IMR-90 (cell line): ENCODE data around the gene ZNF318. TPM values are rescaled to one million over a fixed set of nuclear protein-coding genes. Genes with fewer than 3 reads are reported as not detected.

ENCODE experiments used
- ATAC-seq: fragments of 200-7000 bp; cut with Tn5 transposase; 2 replicates; pipeline ENCODE4 v1.9.1; 2020; ENCODE audit warnings: low read depth, mild to moderate bottlenecking, moderate library complexity
- BruUV-seq: library from RNA; stranded (reverse); fragments of 400-500 nt; replicated peaks from 2 replicates; lab custom pipeline; 2021; lab: Mats Ljungman, UMichigan
- CTCF ChIA-PET: fragments of 300-600 bp; formaldehyde crosslinking; extraction: SDS; loops from one replicate; lab custom pipeline; 2021; ENCODE audit warnings: antibody characterized with exemption; lab: Yijun Ruan, JAX
- POLR2A ChIA-PET: fragments of 300-600 bp; sonication (Branson Sonifier 250); formaldehyde crosslinking; loops from one replicate; lab custom pipeline; 2022; ENCODE audit warnings: antibody characterized with exemption; ENCODE audit not compliant: unreplicated experiment; lab: Charles Lee
- DNase-seq: peaks from one replicate; pipeline ENCODE4 v3.0.0; 2013
- H2AFZ ChIP-seq: replicated peaks from 2 replicates; pipeline ENCODE3; 2013; ENCODE audit warnings: low read length, mild to moderate bottlenecking; ENCODE audit not compliant: poor library complexity
- H2AK5ac ChIP-seq: 2 replicates; pipeline ENCODE4 v1.6.1; 2013; ENCODE audit warnings: low read depth, low read length, inconsistent platforms
- H2AK9ac ChIP-seq: replicated peaks from 2 replicates; pipeline ENCODE3; 2013; ENCODE audit warnings: mild to moderate bottlenecking, low read depth, low read length, moderate library complexity; ENCODE audit not compliant: poor library complexity
- H2BK120ac ChIP-seq: 2 replicates; pipeline ENCODE4 v1.6.1; 2013; ENCODE audit warnings: low read depth, low read length, inconsistent platforms
- H2BK15ac ChIP-seq: 3 replicates; pipeline ENCODE4 v1.6.1; 2013; ENCODE audit warnings: low read depth, low read length, inconsistent platforms
- H2BK20ac ChIP-seq: 2 replicates; pipeline ENCODE4 v1.6.1; 2013; ENCODE audit warnings: low read depth, mild to moderate bottlenecking, inconsistent platforms, low read length, moderate library complexity
- H2BK5ac ChIP-seq: 2 replicates; pipeline ENCODE4 v1.6.1; 2013; ENCODE audit warnings: mild to moderate bottlenecking, low read depth, low read length, inconsistent platforms; ENCODE audit not compliant: poor library complexity, severe bottlenecking
- H3K14ac ChIP-seq: replicated peaks from 2 replicates; pipeline ENCODE4 v1.6.1; 2013; ENCODE audit warnings: low read depth, low read length, inconsistent platforms
- H3K18ac ChIP-seq: 2 replicates; pipeline ENCODE4 v1.6.1; 2013; ENCODE audit warnings: low read depth, low read length, control low read depth
- H3K23ac ChIP-seq: 2 replicates; pipeline ENCODE4 v1.6.1; 2013; ENCODE audit warnings: low read depth, low read length, inconsistent platforms
- H3K27ac ChIP-seq: 2 replicates; pipeline ENCODE4 v1.5.1; 2013; ENCODE audit warnings: mild to moderate bottlenecking, control low read depth, low read length; ENCODE audit not compliant: insufficient read depth
- H3K27me3 ChIP-seq: 2 replicates; pipeline ENCODE4 v1.6.1; 2013; ENCODE audit warnings: low read length; ENCODE audit not compliant: control insufficient read depth, insufficient read depth
- H3K36me3 ChIP-seq: 2 replicates; pipeline ENCODE4 v1.6.1; 2013; ENCODE audit warnings: low read length, mixed read lengths; ENCODE audit not compliant: control insufficient read depth, insufficient read depth
- H3K4ac ChIP-seq: 2 replicates; pipeline ENCODE4 v1.6.1; 2013; ENCODE audit warnings: low read depth, low read length, inconsistent platforms
- H3K4me1 ChIP-seq: 2 replicates; pipeline ENCODE4 v1.6.1; 2013; ENCODE audit warnings: low read length, mixed read lengths; ENCODE audit not compliant: control insufficient read depth, insufficient read depth
- H3K4me2 ChIP-seq: 2 replicates; pipeline ENCODE4 v1.6.1; 2013; ENCODE audit warnings: low read depth, mild to moderate bottlenecking, control low read depth, low read length, moderate library complexity
- H3K4me3 ChIP-seq: 2 replicates; pipeline ENCODE4 v1.5.1; 2013; ENCODE audit warnings: low read depth, mild to moderate bottlenecking, control low read depth, low read length, moderate library complexity; ENCODE audit not compliant: insufficient read depth
- H3K56ac ChIP-seq: 2 replicates; pipeline ENCODE4 v1.6.1; 2013; ENCODE audit warnings: low read length, inconsistent platforms; ENCODE audit not compliant: insufficient read depth; ENCODE audit errors: extremely low read depth
- H3K79me1 ChIP-seq, 2 experiments: 2 replicates each; pipeline ENCODE4 v1.6.1; 2013; ENCODE audit warnings: low read length in 2 of 2, inconsistent platforms in 1 of 2, low read depth in 1 of 2
- H3K9ac ChIP-seq: 2 replicates; pipeline ENCODE4 v1.6.1; 2013; ENCODE audit warnings: low read depth, low read length, control low read depth
- H3K9me1 ChIP-seq: 2 replicates; pipeline ENCODE4 v1.6.1; 2013; ENCODE audit warnings: low read length, inconsistent platforms; ENCODE audit not compliant: insufficient read depth
- H3K9me3 ChIP-seq: 2 replicates; pipeline ENCODE4 v1.6.1; 2013; ENCODE audit warnings: low read length; ENCODE audit not compliant: control insufficient read depth, insufficient read depth
- H4K20me1 ChIP-seq: 2 replicates; pipeline ENCODE4 v1.6.1; 2013; ENCODE audit warnings: low read length, inconsistent platforms; ENCODE audit not compliant: insufficient read depth
- H4K5ac ChIP-seq: 2 replicates; pipeline ENCODE4 v1.6.1; 2013; ENCODE audit warnings: mild to moderate bottlenecking, low read depth, low read length, control low read depth
- H4K8ac ChIP-seq, 2 experiments: 2 replicates each; pipeline ENCODE4 v1.6.1; 2013; ENCODE audit warnings: low read depth in 2 of 2, low read length in 2 of 2, control low read depth in 1 of 2, inconsistent platforms in 1 of 2
- H4K91ac ChIP-seq: 2 replicates; pipeline ENCODE4 v1.6.1; 2013; ENCODE audit warnings: low read depth, low read length, inconsistent platforms; ENCODE audit not compliant: insufficient read depth
- BHLHE40 ChIP-seq: fragments of 150-350 bp; IDR thresholded peaks from 2 replicates; pipeline ENCODE4 v1.6.1; 2016; ENCODE audit warnings: mild to moderate bottlenecking, low read depth, low read length
- CHD1 ChIP-seq: IDR thresholded peaks from 2 replicates; pipeline ENCODE4 v1.6.1; 2012; ENCODE audit warnings: low read depth, low read length, improper control_type of control experiment
- CTCF ChIP-seq: conservative IDR thresholded peaks from 2 replicates; pipeline ENCODE4 v1.5.1; 2012; ENCODE audit warnings: mild to moderate bottlenecking, low read depth, low read length, improper control_type of control experiment
- ELK1 ChIP-seq: fragments of 150-350 bp; IDR thresholded peaks from 2 replicates; pipeline ENCODE4 v1.6.1; 2016; ENCODE audit warnings: low read depth, mild to moderate bottlenecking, low read length, moderate library complexity, borderline replicate concordance
- FOS ChIP-seq: fragments of 150-350 bp; IDR thresholded peaks from 2 replicates; pipeline ENCODE4 v1.6.1; 2016; ENCODE audit warnings: low read depth, low read length
- MAZ ChIP-seq: IDR thresholded peaks from 2 replicates; pipeline ENCODE4 v1.6.1; 2012; ENCODE audit warnings: low read depth, mild to moderate bottlenecking, low read length, improper control_type of control experiment, moderate library complexity, borderline replicate concordance
- NFE2L2 ChIP-seq: fragments of 150-350 bp; IDR thresholded peaks from 2 replicates; pipeline ENCODE4 v1.6.1; 2016; ENCODE audit warnings: low read depth, mild to moderate bottlenecking, low read length
- POLR2A ChIP-seq: IDR thresholded peaks from 2 replicates; pipeline ENCODE4 v1.6.1; 2012; ENCODE audit warnings: mild to moderate bottlenecking, low read depth, low read length
- RAD21 ChIP-seq: IDR thresholded peaks from 2 replicates; pipeline ENCODE4 v1.6.1; 2012; ENCODE audit warnings: low read length, improper control_type of control experiment
- RCOR1 ChIP-seq: IDR thresholded peaks from 2 replicates; pipeline ENCODE4 v1.6.1; 2012; ENCODE audit warnings: mild to moderate bottlenecking, low read length, improper control_type of control experiment; ENCODE audit not compliant: insufficient replicate concordance
- RFX5 ChIP-seq: IDR thresholded peaks from 2 replicates; pipeline ENCODE4 v1.8.0; 2012; ENCODE audit warnings: low read depth, mild to moderate bottlenecking, low read length, moderate library complexity
- SMC3 ChIP-seq: fragments of 150-350 bp; IDR thresholded peaks from 2 replicates; pipeline ENCODE4 v1.6.1; 2016; ENCODE audit warnings: low read depth, mild to moderate bottlenecking, antibody characterized with exemption, low read length, moderate library complexity
- WGBS, 2 experiments: methylation state at CpG; one replicate each; pipeline versions ENCODE4 v1.1.5 to v1.1.7; 2013; ENCODE audit warnings: missing lambda C conversion rate in 2 of 2; ENCODE audit not compliant: insufficient read length in 1 of 2; ENCODE audit errors: extremely low coverage in 2 of 2; 5-methylcytosine and 5-hydroxymethylcytosine counted together
- dilution Hi-C: fragments of 300-500 bp; cut with HindIII; formaldehyde crosslinking; loops from one replicate; pipeline ENCODE4 v1.14.3; 2018; ENCODE audit warnings: low sequenced_read_pairs; ENCODE audit not compliant: unreplicated experiment
- in situ Hi-C: fragments of 300-500 bp; cut with MboI; formaldehyde crosslinking; loops from 3 replicates; pipeline ENCODE4 v1.14.3; 2019; ENCODE audit warnings: low sequenced_read_pairs, inconsistent platforms, mixed read lengths
- intact Hi-C: fragments of 100-400 bp; cut with micrococcal nuclease; formaldehyde crosslinking; loops from 2 replicates; pipeline ENCODE4 v1.10.0; 2022
- polyA plus RNA-seq, 3 experiments: library from polyadenylated mRNA; depleted of rRNA; stranded (reverse); fragments of >200 nt; gene quantifications; 2 replicates each; pipeline ENCODE4 v1.2.3, GENCODE V29; 2012; ENCODE audit warnings: low replicate concordance in 1 of 3
- total RNA-seq: library from RNA; depleted of rRNA; stranded (reverse); fragments of >200 nt; gene quantifications from 2 replicates; pipeline ENCODE4 v1.2.3, GENCODE V29; 2012

The ZNF318 gene
- total and polyA plus RNA-seq, 2 of the 4 experiments (the other 2 are of a cell fraction), result 5.7 to 6.6 TPM

- in situ Hi-C loops, result no loop called here
- no peak overlapping the region for H2AK5ac ChIP-seq
- ChIA-PET CTCF (no interaction called here), POLR2A (no interaction called here)
- no peaks in the 10 kb centered on the region for H3K36me3 ChIP-seq
- H3K9me1 ChIP-seq, result no peaks in the 10 kb centered on the region
- no peaks in the 10 kb centered on the region for H3K9me3 ChIP-seq
- H4K5ac ChIP-seq, result no peak overlapping the region
- TF ChIP-seq CTCF, result no peak
- no peak for TF ChIP-seq BHLHE40
- no peak for TF ChIP-seq MAZ
- TF ChIP-seq RAD21, result no peak
- no peak for TF ChIP-seq SMC3
- no peak for TF ChIP-seq RCOR1
- no peak for TF ChIP-seq RFX5
- TF ChIP-seq ELK1, result no peak
- TF ChIP-seq POLR2A, result no peak
- no peak for TF ChIP-seq CHD1
- no peak for TF ChIP-seq NFE2L2
- no peak for TF ChIP-seq FOS
- BruUV-seq, result no TSS peak
- ATAC-seq (no peak), DNase-seq (no peak)
- no peaks in the 10 kb centered on the region for H3K79me1 ChIP-seq
- H3K27me3 ChIP-seq, result peaks cover 54% of the 10 kb centered on the region
- no CpG with 5 or more reads among the region's 2 CpGs for WGBS, 2 experiments
- H3K9ac ChIP-seq, result no peak overlapping the region
- H3K56ac ChIP-seq, result no peak overlapping the region
- H4K91ac ChIP-seq, result no peak overlapping the region
- no peaks in the 10 kb centered on the region; the same call in 1 of the 2 replicates for H3K4me1 ChIP-seq
- no peak overlapping the region for H4K8ac ChIP-seq
- no peak overlapping the region for H2AK9ac ChIP-seq
- no peak overlapping the region for H3K18ac ChIP-seq
- H2BK5ac ChIP-seq, result no peak overlapping the region
- H3K14ac ChIP-seq, result no peak overlapping the region
- intact Hi-C loops, result no loop called here
- no peak overlapping the region for H2BK120ac ChIP-seq
- H3K4ac ChIP-seq, result no peak overlapping the region
- H3K4me3 ChIP-seq, result no peak overlapping the region
- H2BK20ac ChIP-seq, result no peak overlapping the region
- H4K20me1 ChIP-seq, result no peaks in the 10 kb centered on the region; the same call in 1 of the 2 replicates
- no peak overlapping the region for H2AFZ ChIP-seq
- H3K27ac ChIP-seq, result no peak overlapping the region
- H3K4me2 ChIP-seq, result no peak overlapping the region
- dilution Hi-C loops, result no loop called here
- no peak overlapping the region for H2BK15ac ChIP-seq
- no peak overlapping the region for H3K23ac ChIP-seq
These were observed 64.6 kb downstream of the ZNF318 start for GRCh38 chr6:43304882-43305281.
